Colonic mucosa (tissue), 4 donors: ENCODE measurements around the gene SLC3A2. TPM values are rescaled to one million over a fixed set of nuclear protein-coding genes. Genes with fewer than 3 reads are reported as not detected.

Experiments used
- DNase-seq: peaks from one replicate; pipeline ENCODE4 v3.0.0-alpha.2; 2020
- H3K27ac ChIP-seq: fragments of 200-600 bp; one replicate; pipeline ENCODE4 v1.8.0; 2021
- H3K27me3 ChIP-seq: fragments of 200-600 bp; one replicate; pipeline ENCODE4 v1.8.0; 2021
- H3K36me3 ChIP-seq: fragments of 200-600 bp; one replicate; pipeline ENCODE4 v1.8.0; 2021
- H3K4me1 ChIP-seq: fragments of 200-600 bp; one replicate; pipeline ENCODE4 v1.8.0; 2021; ENCODE audit warnings: mild to moderate bottlenecking
- H3K4me3 ChIP-seq: fragments of 200-600 bp; one replicate; pipeline ENCODE4 v1.8.0; 2021
- H3K9ac ChIP-seq, 2 donors: one replicate each; pipeline ENCODE4 v1.7.0; 2013; ENCODE audit warnings: control low read depth in 2 of 2, low read depth in 2 of 2, low read length in 2 of 2
- H3K9me3 ChIP-seq: fragments of 200-600 bp; one replicate; pipeline ENCODE4 v1.8.0; 2021
- intact Hi-C: fragments of 100-400 bp; cut with DNase I; formaldehyde crosslinking; loops from one replicate; pipeline ENCODE4 v1.14.1; 2022
- total RNA-seq, 2 donors: library from RNA; stranded (reverse); fragmentation: NEBNext Ultra II Directional in 1 of 2; extraction: Animal tissue kit (Norgen Biotek cat#: 25700) in 1 of 2; gene quantifications; one replicate each; pipeline ENCODE4 v1.2.1, GENCODE V29; 2021
- TF ChIP-seq, protein P1 (sequence below): fragments of 200-600 bp; IDR thresholded peaks from one replicate; pipeline ENCODE4 v1.8.0; 2022; ENCODE audit warnings: antibody characterized with exemption, mild to moderate bottlenecking
- donor health status: healthy.
- donor health status: DM: no; HTN: no; CAD: no.
- donor health status: DM: no; HTN: no; CAD: no.

The SLC3A2 gene
- 100 to 1,000 TPM in 1 of 2 donors, 10 to 100 TPM in 1; 70.4 to 116 TPM for total RNA-seq

DNA sequence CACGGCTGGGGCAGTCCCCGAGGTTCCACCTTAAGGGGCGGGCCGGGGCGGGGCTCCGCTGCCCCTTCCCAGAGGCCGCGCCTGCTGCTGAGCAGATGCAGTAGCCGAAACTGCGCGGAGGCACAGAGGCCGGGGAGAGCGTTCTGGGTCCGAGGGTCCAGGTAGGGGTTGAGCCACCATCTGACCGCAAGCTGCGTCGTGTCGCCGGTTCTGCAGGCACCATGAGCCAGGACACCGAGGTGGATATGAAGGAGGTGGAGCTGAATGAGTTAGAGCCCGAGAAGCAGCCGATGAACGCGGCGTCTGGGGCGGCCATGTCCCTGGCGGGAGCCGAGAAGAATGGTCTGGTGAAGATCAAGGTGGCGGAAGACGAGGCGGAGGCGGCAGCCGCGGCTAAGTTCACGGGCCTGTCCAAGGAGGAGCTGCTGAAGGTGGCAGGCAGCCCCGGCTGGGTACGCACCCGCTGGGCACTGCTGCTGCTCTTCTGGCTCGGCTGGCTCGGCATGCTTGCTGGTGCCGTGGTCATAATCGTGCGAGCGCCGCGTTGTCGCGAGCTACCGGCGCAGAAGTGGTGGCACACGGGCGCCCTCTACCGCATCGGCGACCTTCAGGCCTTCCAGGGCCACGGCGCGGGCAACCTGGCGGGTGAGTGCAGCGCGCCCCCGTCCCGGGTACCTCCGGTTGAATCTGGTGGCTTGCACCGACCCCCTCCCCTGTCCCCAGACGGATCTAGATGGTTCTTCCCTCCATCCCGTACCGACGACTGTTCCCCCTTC, at the start of gene SLC3A2:
TSS of gene SLC3A2 (plus strand) at position 94 of the 776 bp plus-strand sequence. CDS start at position 222, 128 bp downstream.
- intact Hi-C loops, result no loop called here
- H3K27ac ChIP-seq, result peak within 1 kb of the TSS; percentile 99
- peaks cover 13% of the 10 kb centered on the region for H3K4me1 ChIP-seq
- TF ChIP-seq, protein P1, sequence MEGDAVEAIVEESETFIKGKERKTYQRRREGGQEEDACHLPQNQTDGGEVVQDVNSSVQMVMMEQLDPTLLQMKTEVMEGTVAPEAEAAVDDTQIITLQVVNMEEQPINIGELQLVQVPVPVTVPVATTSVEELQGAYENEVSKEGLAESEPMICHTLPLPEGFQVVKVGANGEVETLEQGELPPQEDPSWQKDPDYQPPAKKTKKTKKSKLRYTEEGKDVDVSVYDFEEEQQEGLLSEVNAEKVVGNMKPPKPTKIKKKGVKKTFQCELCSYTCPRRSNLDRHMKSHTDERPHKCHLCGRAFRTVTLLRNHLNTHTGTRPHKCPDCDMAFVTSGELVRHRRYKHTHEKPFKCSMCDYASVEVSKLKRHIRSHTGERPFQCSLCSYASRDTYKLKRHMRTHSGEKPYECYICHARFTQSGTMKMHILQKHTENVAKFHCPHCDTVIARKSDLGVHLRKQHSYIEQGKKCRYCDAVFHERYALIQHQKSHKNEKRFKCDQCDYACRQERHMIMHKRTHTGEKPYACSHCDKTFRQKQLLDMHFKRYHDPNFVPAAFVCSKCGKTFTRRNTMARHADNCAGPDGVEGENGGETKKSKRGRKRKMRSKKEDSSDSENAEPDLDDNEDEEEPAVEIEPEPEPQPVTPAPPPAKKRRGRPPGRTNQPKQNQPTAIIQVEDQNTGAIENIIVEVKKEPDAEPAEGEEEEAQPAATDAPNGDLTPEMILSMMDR, result peak; percentile 74
- H3K9ac ChIP-seq, result peak within 1 kb of the TSS; percentile 92 to 98
- peak within 1 kb of the TSS; percentile 81 for H3K4me3 ChIP-seq
- H3K27me3 ChIP-seq, result no peaks in the 10 kb centered on the region
- H3K9me3 ChIP-seq, result no peaks in the 10 kb centered on the region
- H3K36me3 ChIP-seq, result peaks cover 13% of the 10 kb centered on the region
- DNase-seq, result peak; percentile 95

DNA sequence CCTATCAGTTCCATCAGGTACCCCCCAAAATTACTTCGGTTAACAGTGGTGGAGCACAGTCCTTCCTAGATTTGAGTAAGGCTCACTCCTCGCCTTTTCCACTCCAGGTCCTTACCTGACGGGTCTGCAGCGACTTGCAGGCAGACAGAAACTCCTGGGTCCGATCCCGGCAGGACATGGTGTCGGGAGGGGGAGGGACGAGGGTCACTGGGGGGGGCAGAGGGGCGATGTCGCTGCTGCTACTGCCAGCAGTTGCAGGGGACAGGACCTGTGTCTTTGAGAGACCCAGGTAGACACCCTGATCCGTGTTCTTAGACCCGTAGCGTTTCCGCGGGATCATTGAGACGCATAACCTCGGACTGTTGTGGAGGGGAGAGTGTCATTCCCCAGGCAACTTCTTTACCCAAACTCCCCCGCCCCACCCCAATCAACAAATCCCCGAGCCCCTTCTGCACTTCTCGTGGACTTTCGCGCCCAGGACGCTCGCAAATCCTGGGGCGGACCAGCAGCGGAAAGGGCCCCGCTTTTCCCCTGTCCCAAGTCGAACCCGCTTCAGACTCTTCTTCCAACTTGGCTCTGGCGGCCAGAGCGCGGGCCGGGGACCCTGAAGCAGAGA, 49.7 kb upstream of the SLC3A2 start:
- Histone ChIP-seq H3K27me3 (no peaks in the 10 kb centered on the region), H3K4me3 (peak overlapping the region; percentile 89), H3K36me3 (peaks cover 5% of the 10 kb centered on the region), H3K9ac (peak overlapping the region; percentile 90 to 97), H3K4me1 (peaks cover 5% of the 10 kb centered on the region), H3K27ac (peak overlapping the region; percentile 86), H3K9me3 (no peaks in the 10 kb centered on the region)
- intact Hi-C loops, result no loop called here
- TF ChIP-seq, protein P1, result no peak
- no peak for DNase-seq

DNA sequence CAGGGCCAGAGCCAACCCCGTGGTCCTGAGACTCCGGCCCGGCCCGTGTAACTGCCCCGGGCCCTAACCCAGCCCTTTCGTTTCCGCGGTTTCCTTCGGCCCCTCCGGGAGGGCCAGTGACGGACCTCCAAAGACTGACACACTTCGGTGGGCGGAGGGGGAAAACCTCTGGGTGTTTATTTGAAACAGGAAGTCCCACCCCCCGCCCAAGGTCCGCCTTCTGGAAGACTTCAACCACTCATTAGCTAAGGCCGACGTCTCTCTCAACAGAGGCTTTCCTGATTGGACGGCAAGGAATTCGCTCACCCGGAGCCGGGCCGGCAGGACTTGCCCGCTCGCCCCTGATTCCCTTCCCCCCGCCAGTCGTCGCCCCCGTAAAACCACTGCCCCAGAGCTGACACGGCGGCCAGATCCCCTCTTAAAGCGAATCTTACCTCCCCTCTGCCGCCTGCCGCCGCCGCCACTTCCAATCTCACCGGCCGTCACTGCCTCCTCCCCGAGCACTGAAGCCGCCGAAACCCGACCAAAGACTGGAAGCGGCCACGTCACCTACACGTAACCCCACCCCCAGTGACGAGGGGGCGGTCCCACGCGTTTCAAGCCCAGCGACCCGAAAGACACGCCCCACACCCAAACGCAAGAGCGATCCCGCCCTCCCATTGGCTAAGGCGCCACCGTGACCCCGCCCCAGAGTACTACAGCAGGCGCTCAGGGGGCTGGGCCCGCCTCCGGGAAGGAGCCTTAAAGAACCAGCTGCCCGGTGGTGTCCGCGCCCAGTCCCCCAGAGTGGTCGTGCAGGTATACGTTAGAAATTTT, 49.0 kb upstream of the SLC3A2 start, which contains the start of gene STX5:
TSS of gene STX5 (minus strand) at position 532 of the 816 bp plus-strand sequence. CDS start 808 bp downstream, outside the sequence.
- H3K4me1 ChIP-seq, result peaks cover 5% of the 10 kb centered on the region
- no peaks in the 10 kb centered on the region for H3K36me3 ChIP-seq
- intact Hi-C loops, result no loop called here
- H3K9me3 ChIP-seq, result no peaks in the 10 kb centered on the region
- TF ChIP-seq, protein P1, result no peak
- H3K27me3 ChIP-seq, result no peaks in the 10 kb centered on the region
- H3K9ac ChIP-seq, result peak within 1 kb of the TSS; percentile 93 to 97
- H3K27ac ChIP-seq, result peak within 1 kb of the TSS; percentile 86
- H3K4me3 ChIP-seq, result peak within 1 kb of the TSS; percentile 89
- DNase-seq, result peak; percentile 100

DNA sequence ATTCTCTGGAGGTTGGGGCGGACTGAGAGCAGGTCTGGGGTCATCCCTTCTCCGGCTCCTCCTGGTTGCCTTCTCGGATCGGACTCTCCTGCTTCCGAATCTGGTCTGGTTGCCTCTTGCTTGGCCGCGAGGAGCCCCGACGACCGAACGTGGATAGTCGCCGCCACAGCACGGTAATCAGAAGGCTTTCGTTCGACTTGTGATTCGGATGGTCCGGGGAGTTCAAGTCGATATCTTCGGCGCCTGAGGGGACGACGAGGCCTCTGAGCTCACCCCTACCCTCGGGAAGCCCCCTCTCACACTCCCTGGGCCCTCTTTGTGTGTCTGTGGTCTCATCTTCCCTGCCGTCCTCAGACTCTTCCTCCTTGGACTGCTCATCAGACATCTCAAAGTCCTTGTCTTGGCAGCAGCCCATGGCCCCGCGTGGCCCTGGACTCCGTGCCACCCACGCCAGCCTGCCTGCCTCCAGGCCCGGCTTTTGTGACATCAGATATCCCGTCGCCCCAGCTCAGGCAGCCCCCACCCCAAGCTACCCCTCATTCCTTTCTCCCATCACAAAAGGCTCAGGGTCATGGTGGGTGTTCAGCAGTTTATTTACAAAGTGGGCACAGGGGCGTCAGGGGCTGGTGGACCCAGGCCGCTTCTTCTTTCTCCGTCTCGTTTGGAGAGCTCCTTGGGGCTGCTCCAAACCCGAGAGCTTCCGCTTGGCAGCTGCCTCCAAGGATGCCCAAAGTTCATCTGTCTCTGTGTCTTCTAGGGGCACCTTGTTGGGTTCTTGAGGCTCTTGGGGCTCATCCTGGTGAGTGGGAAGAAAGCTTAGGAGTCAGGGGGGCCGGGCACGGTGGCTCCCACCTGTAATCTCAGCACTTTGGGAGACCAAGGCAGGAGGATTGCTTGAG, 48.1 kb upstream of the SLC3A2 start, which contains the start of gene TEX54:
TSS of gene TEX54 (minus strand) at position 506 of the 899 bp plus-strand sequence.
- Histone ChIP-seq H3K4me3 (peak within 1 kb of the TSS; percentile 89), H3K9me3 (no peaks in the 10 kb centered on the region), H3K27me3 (no peaks in the 10 kb centered on the region), H3K36me3 (no peaks in the 10 kb centered on the region), H3K27ac (peak within 1 kb of the TSS; percentile 86), H3K4me1 (peaks cover 5% of the 10 kb centered on the region), H3K9ac (peak within 1 kb of the TSS; percentile 93 to 97)
- DNase-seq, result peak; percentile 42
- intact Hi-C loops, result no loop called here
- TF ChIP-seq, protein P1, result no peak
